Activated gamma-delta T cell treated with anti-CD3 and anti-CD28 coated beads, Interleukin-2, amount 50 U/mL, for 16 hours (primary cell): ENCODE results near the gene CLDN14.

ENCODE experiments used
- DNase-seq: peaks from one replicate; pipeline ENCODE4 v3.0.0-alpha.2; 2020; ENCODE audit warnings: low read depth

Gene CLDN14

DNA sequence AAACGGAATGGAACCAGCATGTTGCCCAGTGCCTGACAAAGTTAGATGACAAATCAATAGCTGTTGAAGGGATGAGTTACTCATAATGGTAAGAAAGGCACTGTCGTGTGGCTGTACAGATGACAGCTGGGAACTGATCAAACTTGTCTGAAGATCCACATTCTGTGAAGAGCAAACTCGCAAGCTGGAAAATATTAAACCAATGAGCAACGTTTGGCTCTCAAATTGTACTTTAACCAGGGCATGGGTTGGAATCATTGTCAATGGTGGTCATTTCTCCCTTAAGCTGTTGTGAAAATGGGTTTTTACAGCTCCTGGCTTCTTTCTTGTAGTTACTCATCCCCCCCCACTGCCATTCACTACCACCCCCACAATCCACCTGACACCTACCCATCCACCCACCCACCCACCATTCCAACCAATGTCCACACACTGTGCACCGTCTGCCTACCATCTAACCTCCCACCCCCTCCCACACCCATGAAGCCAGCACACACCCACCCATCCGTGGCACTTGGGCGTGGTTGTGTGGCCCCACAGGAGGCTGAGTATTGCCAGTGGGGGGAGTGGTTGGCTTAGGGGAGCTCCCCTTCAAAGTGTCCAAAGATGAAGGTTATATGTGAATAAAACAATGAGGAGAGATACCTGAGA, 46.7 kb downstream of the CLDN14 start:
- DNase-seq: no peak

DNA sequence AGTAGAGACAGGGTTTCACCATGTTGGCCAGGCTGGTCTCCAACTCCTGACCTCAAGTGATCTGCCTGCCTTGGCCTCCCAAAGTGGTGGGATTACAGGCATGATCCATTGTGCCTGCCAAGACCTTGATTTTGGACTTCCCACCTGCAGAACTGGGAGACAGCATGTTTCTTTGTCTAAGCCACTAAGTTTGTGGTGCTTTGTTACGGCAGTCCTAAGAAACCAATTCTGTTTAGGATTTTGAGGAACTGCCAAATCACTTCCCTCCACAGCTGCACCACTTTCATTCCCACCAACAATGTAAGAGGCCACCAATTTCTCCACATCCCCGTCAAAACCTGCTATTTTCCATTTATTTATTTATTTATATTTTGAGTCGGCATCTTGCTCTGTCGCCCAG, 48.7 kb downstream of the CLDN14 start:
- no peak for DNase-seq

DNA sequence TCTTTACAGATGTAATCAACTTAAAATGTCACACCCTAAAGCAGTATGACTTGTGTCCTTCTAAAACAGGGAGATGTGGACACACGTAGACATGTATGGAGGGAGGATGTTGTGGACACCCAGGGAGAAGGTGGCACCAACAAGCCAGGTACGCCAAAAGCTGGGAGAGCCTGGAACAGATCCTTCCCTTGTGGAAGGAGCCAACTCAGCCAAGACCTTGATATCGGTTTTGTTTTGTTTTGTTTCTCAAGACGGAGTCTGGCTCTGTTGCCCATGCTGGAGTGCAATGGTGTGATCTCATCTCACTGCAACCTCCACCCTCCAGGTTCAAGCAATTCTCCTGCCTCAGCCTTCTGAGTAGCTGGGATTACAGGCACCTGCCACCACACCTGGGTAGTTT, 49.1 kb downstream of the CLDN14 start:
- DNase-seq: no peak

DNA sequence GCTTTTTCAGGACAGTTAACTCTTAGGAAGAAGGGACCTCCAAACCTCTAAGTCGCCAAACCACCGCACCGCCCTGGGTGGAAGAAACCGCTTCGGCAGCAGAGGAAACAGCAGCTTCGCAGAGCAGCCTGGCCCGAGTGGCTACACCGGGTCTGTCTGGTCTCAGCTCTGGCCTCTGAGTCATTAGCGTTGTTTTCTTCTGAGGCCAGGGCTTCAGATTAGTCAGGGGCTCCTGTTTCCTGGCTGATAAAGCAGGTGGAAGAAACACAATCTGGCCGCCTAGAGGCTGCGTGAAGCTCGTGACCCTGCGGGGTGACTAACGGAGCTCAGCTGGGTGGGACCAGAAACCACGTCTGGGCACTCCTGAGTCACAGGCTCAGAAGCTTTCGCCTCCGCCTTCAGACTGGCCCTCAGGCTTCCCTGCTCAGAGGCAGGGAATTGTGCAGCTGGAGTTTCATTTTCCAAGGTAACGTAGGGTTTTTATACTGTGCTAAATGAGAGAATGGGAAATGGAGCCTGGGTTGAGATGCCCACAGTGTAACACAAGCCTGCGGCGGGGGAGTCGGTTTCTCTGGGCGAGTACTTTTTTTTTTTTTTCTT, 49.9 kb downstream of the CLDN14 start:
- DNase-seq: peak; percentile 57

DNA sequence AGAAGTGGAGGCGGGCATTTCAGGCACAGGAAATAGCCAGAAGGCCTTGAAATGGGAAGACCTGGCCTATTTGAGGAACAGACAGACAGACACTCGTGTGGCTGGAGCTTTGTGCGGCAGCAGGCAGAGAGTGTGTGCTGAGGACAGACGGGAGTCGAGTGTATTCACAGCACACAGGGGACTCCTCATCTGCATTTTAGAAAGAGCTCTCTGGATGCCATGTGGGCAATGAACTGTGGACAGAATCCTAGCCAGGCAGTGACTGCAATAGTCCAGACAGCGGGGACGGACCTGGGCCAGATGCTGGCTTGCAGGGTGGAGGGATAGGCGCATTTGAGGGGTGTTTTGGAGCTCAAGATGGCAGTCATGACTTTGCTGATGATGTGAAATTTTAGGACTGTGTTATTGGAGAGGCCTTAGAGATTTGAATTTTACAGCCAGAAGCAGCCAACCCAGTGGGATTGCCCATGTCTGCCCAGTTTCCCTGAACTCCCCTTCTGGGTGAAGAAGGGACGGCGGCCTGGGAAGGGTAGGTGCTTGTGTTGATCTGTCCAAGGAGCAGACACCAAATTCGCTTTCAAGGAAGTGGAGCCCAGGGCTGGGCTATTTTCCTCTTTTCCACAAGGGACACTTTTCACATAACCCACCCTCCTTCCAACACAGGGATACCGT, 51.0 kb downstream of the CLDN14 start:
- DNase-seq: no peak

DNA sequence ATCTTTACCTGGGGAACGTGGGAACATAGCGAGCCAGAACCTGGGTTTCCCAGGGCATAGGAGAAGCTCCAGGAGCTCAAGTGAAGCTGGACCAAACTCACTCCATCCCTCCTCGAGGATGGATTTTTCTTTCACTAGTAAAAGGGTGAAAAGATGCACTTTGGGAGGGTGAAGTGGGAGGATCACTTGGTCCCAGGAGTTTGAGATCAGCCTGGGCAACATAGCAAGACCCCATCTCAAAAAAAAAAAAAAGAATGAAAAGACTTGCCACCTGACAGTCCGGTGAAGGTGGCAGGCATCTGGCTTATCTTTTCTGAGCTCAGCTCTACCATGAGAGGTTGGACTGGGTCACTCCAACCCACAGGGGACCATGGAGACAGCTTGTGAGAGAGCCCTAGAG, 52.4 kb downstream of the CLDN14 start:
- DNase-seq: no peak

DNA sequence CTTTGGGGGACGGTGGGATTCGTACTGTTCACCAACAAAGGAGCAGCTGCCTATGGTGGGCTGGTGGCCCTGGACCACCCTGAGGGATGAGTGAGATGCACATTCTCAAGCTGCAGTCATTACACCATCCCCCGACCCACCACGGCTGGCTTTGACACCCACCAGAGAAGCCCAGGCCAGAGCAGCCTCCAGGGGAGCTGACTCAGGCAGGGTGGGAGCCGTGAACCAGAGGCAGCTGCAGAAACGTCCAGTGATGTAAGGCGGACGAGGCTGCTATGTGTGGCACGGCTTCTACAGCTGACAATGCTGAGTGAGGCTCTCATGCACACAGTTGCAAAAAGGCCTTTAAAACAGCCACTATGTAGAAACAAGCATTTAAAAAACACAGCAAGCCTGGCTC, 54.6 kb downstream of the CLDN14 start:
- DNase-seq: no peak

DNA sequence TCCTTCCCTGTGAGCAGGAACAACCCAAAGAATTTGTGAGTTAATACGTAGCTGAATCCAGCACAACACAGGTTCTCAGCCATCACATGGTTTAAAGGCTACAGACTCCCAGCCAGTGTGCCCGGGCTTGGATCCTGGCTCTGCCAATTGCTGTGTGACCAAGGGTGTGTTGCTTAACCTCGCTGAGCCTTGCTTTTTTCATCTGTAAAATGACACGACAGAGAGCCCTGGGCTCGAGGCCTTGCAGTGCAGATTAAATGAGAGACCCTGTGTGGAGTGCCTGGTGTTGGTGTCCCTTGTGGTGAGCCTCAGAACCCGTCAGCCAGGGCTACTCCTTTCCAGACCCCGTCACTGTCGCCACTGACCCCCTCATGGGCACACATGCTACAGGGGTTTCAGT, 55.3 kb downstream of the CLDN14 start:
- no peak for DNase-seq

DNA sequence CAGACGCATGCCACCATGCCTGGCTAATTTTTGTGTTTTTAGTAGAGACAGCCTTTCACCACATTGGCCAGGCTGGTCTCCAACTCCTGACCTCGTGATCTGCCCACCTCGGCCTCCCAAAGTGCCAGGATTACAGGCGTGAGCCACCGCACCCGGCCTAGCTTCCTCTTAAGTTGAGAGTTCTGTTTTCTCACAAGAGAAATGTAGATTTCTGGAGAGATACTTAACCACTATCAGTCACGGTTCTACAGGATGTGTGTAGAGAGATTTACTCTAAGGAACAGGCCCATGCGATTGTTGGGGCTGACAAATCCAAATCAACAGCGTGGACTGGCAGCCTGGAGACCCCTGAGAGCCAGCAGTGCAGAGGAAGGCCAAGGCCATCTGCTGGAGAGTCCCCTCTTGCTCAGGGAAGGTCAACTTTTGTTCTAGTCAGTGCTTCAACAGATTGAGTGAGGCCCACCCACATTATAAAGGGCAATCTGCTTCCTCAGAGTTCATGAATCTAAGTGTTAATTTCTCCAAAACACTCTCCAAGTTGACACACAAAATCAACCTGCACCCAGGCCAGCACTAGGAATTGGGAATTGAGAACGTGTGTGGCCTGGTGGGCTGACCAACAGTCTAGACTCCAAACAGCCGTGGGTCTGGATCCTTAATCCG, 56.0 kb downstream of the CLDN14 start:
- no peak for DNase-seq

DNA sequence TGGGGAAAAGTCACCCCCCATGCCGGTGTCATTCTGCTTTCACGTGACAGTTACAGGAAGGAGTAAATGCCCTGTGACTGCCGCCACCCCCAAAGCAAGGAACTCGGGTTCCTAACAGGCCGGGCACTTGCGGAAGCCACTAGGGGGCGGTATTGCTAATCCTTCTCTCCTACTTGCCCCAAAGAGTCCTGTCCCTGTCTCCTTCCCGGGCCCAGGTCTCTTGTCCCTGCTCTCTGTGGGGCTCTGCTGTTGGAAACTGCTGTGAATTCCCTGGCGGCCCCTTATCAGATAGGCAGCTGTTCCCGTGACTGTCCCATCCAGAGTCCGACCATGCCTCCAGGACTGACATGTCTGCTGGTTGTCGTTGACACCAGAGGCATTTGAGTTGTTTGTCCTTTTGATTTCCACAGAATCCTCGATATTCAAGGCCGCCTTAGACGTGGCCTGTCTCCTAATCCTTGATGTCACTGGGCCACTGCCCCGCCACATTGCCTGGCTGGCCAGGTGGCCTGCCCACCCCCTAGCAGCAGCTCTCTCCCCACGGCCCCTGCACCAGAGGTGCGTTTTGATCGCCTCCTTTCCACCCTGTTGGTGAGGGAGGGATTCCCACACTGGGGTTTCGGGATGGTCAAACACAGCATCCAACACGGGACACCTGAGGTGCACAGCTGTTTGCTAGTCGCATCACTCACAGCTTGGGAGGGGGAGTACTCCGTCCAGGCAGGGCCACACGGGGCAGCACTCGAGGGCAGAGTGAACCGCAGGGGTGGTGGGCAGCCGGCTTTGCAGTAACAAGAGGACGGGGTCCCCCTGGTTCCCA, 57.4 kb downstream of the CLDN14 start:
- DNase-seq: no peak

DNA sequence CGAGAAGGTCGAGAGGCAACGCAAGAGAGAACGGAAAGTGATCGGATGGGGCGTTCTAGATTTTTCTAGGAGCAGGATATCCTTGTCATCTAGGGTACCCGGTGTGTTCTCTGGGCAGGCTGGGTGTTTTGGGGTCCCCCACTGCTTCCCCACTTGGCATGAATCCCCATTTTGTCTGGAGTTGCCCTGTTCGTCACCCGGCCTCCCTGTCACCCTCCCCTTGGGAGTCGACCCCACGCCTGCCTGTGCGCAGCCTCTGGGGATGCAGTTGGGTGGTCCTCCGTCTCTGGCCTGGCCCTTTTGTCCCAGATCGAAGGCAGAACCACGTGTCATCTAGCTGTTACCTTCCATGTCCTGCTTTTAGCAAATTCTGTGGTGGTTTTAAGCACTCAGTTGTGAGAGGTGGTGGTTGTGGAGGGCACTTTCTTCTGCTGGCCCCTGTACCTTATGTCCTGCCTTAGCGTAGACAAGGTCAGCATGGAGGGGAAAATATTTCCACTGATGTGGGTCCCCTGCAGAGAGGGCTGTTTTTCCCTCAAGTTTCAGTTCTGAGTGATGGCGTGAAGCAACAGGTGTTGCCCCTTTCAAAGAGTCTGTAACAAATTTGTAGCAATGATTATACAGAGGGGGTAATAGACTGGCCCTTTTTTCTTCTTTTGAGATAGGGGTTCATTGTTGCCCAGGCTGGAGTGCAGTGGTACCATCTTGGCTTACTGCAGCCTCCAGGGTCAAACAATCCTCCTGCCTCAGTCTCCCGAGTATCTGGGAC, 59.2 kb downstream of the CLDN14 start:
- no peak for DNase-seq

DNA sequence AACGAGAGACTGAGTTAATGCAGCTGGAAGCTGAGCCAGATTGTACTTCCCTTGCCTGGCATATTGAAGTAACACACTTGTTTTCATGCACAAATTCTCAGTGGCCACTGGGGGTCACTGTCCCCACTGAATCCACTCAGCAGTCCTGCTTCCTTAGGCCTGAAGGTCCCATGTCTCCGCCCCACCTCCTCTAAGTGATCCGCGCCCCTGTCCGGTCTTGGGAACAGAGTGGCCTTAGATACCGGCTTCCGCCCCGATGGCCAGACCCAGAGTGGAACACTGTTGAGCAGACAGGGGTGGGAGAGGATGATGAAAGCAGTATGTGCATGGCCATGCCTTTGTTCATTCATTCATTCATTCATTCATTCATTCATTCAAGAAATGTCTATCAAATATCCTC, 59.9 kb downstream of the CLDN14 start:
- DNase-seq: no peak

DNA sequence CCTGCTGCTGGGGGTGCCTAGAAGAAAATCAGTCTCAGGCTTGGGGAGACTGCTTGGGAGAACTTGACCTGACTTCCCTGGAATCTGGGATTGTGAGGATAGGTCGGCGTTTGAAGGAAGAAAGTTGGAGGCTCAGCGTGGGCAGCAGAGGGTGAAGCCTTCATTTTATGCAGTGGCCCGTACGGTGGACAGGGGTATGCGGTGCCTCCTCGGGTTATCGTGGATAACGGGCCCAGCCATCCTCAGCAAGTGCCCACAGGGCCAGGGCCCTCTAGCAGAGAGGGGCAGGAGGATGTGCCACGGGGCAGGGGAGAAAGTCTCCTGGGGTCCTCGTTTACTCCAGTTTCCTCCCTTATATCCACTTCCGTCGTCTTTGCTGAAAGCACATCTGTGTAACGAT, 60.7 kb downstream of the CLDN14 start:
- no peak for DNase-seq

DNA sequence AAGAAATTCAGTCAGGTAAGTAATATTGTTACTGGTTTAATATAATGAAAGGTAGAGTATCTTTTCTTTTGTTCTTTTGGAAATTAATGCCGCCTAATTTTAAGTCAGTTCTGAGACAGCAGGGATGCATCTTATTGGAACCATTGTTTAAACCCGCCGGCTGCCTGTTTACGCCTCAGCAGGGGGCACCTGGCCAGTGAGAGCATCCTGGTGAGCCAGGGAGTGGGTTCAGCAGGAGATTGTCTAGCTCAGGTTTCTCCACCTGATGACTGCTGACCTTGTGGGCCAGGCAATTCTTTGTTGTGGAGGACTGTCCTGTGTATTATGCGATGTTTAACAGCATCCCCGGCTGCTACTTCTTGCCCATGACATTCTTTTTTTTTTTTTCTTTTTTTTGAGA, 64.5 kb downstream of the CLDN14 start:
- DNase-seq: no peak

DNA sequence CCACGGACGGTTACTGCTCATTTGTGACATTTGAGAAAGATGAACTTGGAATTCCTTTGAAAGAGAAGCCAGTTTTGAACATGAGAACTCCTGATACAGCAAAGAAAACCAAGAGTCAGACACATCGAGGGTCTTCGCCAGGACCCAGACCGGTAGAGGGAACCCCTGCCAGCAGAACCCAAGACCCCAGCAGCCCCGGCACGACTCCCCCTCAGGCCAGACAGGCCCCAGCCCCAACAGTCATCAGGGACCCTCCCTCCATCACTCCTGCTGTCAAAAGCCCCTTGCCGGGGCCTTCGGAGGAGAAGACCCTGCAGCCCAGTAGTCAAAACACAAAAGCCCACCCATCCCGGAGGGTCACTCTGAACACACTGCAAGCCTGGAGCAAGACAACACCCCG, 67.0 kb downstream of the CLDN14 start:
- DNase-seq: no peak

DNA sequence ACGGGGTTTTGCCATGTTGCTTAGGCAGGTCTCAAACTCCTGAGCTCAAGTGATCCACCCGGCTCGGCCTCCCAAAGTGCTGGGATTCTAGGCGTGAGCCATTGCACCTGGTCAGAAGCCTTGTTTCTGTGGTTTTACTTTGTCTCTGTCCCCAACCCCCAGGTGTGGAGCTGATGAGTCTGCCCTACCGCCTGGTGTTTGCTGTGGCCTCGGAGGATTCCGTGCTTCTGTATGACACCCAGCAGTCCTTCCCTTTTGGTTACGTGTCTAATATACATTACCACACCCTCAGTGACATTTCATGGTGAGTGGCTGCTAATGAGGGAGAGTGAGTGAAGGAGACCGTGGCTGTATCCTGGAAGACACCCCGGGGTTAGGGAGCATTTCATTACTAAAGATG, 68.6 kb downstream of the CLDN14 start:
- DNase-seq: no peak
